Umbilical cord (tissue), 2 donors: ENCODE data around the gene RASSF8. TPM values are rescaled to one million over a fixed set of nuclear protein-coding genes. Genes with fewer than 3 reads are reported as not detected.
"Not testable (repeated sequence)": the region's sequence is repeated elsewhere in the genome, so short reads cannot be mapped to it uniquely, and the experiment has no call there.

Experiments
- DNase-seq: peaks from one replicate; pipeline ENCODE4 v3.0.0-alpha.2; 2015; ENCODE audit warnings: low spot score
- total RNA-seq: library from RNA; depleted of rRNA; stranded (reverse); fragments of >200 nt; gene quantifications from one replicate; pipeline ENCODE4 v1.2.3, GENCODE V29; 2014; ENCODE audit warnings: low replicate concordance; ENCODE audit not compliant: insufficient read depth

RASSF8 gene
- total RNA-seq, 1 donor from 2014 or later, result 91.2 TPM

DNA sequence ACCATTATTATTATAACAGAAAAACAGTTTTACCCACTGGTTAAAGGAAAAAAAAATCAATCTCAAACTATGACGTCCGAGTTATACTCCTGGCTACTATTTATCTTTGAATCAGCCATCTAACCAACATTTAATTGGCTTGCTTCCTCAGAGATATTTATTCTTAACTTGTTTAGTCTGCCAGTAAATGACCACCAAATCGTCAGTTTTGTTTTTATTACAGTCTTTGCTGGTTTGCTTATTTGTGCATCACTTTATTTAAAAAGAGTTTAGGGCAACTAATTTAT lies 71.2 kb downstream of the RASSF8 start:
- DNase-seq, result no peak

DNA sequence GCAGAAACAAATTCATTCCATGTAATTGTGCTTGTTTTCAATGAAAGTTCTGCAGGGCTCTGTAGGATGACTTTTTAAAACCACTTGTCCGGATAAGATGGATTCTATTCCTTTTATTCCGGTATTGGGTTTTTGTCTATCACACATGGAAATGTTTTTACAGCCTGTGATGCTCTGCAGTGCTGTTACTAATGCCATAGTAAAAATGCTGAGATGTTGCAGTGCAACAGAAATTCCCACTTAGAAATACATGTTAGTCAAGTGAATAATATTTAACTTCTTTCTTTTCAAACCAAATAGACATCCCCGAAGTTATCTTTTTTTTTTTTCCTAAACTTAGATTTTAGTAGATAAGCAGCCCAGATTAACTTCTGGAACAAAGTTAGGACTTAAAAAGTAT lies 71.9 kb downstream of the RASSF8 start:
- DNase-seq, result peak; percentile 21

DNA sequence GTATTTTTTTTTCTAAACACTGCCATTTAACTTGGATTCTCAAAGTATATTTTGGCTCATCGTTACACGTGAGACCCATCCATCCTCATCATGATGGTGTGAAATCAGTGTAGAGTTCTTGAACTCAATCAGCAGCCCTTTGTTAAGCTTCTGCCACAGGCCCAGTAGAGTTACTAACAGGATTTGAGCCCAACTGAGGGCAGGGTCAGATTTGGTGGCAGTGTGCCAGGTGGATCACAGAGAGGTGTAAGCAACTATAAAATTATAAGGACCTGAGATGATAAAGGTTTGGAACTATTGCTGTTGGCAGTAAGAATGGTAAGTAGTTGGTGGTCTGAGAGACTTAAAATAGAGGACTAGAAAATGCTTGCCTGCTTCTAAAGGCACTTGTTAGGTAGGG lies 72.8 kb downstream of the RASSF8 start:
- no peak for DNase-seq

DNA sequence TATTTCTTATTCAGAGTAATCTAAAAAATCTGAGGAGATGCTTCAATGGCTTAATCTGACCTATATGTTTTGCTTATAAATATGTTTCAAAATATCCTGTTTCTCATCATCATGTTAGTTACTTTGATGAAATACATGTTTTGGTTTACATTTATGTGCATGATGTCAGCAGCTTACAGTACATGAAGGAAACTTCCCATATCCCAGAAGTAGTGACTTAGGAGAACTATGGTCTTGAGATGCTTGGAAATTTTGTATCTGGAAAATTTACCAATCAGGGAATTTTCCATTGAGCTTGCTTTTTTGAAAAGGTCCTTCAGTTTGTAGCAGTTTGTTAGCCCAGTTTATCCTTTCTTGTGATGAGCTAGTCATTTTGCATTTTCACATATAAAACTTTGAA lies 73.3 kb downstream of the RASSF8 start:
- no peak for DNase-seq

DNA sequence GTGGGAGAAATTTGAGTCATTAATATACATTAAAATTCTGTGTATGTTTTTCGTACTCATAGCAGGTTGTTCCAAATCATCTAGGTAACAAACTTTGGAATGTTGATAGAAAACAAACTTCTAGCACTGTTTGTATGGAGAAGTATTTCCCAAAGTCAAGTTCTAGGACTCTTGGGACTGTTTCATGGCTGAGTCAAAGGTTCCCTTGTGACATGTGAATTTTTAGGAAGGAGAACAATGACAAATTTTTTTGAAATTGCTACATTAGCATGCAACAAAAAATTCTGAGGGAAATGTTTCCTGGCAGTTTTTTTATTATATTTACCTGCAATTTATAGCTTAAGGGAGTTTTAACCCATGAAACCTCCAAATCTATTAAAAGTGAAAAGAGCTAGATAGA lies 73.8 kb downstream of the RASSF8 start:
- DNase-seq, result no peak

DNA sequence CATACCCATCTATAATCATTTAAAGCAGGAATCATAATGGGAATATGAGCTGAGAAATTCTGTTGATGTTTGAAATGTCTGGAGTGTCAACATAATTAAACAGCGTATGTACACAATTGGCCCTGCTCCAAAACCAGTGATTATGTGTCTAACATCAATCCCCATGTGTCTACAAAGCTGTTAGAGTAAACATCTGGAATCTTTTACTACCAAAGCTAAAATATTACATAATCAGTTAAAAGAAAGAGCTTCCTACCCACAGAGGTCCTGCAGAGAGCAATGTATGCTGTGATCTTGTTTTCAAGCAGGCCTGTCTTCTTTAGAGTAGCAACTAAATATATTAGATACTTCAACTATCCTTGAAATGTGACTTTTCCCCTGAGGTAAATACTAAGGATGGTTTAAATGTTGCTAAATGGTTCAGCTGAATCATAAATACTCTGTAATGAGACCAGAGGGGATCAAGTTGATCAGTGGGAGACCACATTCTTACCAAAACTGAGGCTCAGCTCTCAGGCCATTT lies 74.3 kb downstream of the RASSF8 start:
- DNase-seq, result peak; percentile 18

DNA sequence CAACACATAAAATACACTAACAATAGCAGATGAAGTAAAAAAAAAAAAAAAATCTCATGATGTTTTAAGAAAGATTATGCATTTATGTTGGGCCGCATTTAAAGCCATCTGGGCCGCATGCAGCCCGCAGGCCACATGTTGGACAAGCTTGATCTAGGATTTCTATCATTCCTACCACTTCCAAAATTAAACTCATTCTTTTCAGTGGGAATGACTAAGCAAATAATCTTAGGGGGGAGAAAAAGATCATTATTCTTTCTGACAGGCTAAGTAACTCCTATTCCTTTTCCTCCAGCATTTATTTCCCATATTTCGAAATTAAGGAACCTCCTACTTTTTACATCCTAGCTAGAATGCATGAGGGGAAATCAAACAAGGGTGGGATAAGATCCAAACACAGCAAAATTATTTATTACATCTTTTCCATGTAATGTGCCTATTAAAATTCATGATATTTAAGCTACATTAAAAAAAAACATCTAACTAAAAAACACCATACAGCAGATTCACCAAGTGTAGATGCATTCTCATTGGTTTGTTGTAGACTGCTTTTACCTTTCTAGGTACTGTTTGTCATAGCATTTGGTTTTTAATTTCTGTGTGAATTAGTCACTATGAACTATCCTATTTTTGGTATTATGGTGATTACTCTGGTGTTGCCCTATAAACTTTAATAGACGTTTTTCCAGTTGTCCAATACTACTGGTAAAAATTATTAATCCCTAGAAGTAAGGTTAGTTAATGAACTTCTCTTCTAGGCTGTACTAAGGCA lies 76.1 kb downstream of the RASSF8 start:
- DNase-seq, result no peak

DNA sequence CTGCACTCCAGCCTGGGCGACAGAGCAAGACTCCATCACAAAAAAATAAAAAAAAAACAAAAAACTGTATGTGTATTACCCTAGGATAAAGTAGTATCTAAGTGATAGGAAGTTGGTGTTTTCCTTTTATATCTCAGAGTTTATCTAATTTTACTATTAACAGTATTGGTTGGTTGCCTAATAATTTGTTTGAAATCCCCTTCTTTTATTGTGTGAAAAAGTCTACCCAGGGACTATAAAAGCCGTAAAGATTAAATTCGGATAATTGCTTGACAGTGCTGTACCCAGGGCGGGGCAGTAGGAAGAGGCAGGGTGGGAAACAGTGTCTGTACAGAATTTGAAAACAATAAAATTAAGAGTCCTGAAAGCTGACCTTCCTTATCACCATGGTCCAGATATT lies 78.4 kb downstream of the RASSF8 start:
- no peak for DNase-seq

DNA sequence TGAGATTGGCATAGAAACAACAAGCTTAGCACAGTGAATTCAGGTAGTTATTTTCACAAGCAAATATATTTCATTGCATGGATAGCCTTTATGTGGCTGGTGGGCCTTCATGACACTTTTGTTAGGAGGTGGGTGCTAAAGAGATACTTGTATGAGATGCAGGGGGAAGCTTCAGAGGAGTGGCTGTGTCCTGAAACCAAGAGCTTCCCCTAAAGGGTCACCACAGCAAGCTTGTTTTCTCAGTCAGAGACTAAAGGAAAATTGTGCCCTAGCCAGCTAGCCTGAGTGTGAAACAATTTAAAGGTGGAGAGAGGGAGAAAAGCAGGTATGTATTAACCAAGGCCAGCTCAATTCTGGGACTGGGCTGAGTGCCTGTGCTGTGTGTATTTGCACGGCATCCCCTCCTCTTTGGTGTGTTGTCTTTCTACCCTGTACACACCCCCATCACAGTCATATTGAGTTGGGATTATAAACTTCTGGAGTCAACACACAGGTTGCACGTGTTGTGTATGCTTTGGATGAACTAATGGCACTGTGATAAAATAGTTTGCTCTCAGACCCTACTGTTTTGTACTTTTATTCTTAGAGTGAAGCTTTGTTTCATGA lies 79.2 kb downstream of the RASSF8 start:
- DNase-seq, result no peak

DNA sequence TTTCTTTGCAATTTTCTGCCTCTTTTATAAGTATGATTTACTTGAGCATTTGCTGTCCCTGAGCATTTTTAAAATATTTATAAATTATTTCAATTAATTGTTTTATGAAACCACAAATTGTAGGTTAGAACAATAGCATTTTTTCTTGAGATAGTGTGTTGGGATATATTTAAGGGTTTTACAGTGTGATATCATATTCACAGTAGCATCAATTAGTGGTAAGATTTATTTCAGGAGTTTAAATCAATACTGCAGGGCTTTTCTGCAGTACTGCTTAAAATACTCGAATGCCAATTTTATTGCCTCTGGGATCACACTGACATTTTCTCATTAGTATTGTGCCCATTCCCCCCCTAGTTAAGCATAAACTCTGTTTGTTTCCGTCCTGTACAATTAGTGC lies 84.2 kb downstream of the RASSF8 start:
- DNase-seq, result no peak

DNA sequence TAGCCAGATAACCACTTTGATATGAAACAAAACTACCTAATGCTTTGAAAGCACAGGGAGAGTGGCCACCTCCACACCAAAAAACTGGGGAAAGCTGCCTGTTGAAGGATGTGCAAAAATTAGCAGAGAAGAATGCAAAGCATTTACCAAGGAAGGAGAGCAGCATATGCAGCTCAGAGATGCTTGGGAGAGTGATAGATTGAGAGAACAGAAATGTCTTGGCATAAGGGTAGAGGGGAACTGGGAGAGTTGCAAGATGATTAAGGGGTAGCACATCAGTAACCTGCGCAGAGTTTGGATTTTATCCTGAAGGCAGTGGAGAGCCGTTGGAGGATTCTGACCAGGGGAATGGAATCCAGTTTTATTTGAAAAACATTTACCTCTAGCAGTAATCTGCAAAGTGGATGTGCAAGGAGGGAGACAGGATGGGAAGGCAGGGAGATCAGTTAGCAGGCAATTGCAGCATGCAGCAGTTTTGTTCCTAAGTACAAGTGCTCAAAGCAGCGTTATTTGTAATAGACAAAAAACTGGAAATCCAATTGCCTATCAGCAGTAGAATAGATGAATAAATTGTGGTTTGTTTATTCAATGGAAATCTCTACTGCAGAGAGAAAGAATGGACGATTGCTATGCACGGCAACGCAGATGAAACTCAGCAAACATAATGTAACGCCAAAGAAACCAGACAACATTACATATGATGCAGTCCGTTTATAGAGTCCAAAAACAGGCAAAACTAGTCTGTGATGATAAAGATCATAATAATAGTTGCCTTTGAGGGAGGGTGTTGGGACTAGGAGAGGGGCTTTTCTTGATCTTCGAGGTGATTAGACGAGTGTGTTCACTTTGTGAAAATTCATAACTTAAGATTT lies 84.9 kb downstream of the RASSF8 start:
- DNase-seq, result peak; percentile 36

DNA sequence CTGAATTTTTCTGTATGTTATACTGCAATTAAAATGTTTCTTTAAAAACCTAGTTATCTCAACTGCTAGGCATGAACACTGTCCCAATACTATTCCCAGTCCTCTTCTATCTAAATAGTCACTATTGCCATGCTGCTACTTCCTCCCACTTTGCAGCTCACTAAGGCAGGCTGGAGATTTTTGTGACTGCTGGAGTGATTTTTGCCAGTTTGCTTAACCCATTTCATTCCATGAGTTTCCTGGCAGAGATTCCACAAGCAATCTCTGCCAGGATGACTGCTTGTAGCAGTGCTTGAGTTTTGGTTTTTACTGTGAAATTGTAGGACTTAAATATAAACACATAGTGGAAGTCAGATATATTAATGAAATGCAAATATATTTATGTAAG lies 85.5 kb downstream of the RASSF8 start:
- peak; percentile 54 for DNase-seq

DNA sequence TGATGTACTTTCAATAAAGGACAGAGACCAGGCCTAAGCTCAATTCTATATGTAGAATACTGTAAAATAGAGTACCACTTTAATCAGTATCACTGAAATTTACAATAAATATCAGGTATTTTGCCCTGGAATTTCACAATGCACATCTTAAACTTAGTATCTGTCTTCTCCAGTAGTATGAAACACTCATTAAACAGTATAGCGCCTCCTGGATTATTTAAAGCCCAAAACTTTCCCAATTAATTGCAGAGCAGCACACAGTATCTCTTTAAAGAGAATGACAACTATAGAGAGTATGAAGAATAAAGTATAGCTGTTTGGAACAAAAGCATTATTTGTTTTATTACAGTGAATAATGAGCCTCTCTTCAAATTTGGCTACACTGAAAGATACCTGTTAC lies 86.1 kb downstream of the RASSF8 start:
- DNase-seq, result no peak

DNA sequence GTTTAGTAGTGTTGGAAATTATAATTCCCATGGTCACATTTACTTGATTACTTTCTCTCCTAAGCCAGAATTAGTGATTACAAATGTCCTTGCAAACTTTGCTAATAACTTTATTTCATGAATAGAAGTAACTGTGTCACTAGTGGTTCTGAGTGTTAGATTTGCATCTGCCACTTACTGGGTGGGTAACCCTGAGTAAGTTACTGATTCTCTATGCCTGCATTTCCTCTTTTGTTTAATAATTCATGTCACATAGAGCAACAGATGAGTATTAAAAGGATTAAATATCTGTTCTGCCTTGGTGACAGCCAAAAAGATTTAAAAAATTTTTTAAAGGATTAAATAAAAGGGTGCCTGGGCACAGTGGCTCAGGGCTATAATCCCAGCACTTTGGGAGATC lies 87.7 kb downstream of the RASSF8 start:
- DNase-seq, result no peak

DNA sequence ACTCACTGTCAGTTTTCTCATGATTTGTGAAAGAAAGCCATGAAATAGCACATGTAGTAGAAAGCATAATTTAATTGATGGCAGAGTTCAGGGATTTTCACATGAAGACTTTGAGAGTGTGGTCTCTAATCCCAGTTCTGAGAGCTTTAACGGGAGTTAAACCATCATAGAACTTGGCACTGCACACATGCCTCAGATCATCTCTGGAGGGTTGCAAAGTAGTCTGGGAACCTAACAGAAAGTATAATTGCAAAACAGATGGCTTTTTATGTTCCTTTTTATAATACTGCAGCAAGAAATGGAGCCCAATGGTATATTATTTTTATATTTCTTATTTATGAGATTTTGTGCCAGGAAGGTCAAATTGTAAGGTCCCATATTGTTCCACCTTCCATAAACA lies 88.4 kb downstream of the RASSF8 start:
- peak; percentile 60 for DNase-seq

DNA sequence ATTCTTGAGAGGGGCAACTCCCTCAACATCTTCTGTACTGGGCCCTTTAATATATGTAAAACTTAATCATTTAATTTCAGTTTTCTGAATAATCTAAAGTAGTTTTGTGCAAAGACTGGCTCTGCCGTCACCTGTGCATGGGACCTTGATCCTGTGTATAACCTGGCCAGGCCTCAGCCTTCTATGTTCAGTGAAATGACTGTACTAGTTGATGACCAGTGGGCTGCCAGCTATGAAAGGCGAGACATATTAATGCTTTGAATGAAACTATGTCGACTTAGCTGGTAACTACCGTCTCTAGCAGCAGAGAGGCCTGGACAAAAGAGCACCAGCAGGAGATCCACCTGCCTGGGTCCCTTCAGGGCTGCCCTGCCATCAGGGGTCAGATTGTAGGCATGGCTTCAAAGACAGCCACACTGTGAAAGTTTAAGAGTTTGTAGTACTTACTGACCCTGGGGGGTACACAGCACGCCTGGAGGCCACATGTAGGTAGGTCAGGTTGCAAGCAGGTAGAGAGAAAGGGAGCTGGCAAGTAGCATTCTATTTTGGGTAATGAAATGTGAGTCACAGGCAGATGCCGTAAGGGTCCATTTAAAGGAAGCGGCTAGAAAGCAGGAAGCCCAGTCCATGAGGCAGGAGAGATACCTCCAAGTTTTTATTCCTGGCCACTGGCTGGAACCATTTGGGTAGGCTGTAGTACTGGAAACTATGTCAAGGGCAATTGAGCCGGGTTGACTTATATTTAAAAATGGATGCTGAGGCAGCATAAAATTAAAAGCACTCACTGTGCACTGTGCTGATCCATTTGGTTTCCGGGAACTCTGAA lies 89.1 kb downstream of the RASSF8 start:
- DNase-seq, result no peak

DNA sequence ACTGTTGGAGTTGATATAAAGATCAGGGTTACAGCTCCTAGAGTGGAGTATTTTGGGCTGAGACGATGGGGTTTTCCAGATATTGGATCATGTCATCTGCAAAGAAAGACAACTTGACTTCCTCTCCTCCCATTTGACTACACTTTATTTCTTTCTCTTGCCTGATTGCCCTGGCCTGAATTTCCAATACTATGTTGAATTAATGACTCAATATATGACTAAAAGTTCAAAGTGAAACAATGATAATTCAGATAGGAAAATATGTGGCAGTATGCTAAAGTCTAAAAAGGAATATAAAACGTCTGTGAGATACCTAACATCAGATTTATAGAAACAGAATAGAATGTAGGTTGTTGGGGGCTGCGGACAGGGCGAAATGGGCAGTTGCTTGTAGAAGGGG lies 94.2 kb downstream of the RASSF8 start:
- no peak for DNase-seq

DNA sequence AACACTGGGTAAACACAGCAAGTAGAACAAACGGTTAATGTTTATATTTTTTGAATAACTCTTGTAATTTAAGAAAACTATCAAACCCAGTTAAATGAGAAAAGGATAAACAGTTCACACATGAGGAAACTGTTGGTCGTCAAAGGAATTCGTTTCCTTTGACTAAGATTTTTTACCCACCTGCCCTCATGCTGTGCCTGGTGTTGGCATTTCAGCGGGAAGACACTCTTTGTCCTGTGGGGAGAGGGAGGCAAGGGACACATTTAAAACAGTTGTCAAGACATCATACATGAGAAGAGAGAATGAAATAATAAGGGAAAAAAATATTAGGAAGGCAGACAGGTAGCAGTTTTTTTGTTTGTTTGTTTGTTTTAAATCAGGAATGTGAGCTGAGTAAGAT lies 95.9 kb downstream of the RASSF8 start:
- no peak for DNase-seq

DNA sequence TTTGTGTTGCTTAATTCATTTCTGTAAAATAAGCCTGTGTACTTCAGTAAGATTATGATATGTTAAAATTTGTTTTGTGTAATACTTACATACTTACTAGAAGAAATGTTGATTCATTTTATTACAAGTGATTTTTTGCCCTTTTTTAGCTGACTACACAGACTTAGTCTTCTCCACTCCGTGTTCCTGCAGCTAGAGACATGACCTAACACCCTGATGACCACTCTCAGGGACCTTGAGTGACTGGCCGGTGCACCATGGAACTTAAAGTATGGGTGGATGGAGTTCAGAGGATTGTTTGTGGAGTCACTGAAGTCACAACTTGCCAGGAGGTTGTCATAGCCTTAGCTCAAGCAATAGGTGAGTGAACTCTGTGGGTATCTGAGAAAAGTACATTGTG lies 96.6 kb downstream of the RASSF8 start:
- DNase-seq, result no peak

DNA sequence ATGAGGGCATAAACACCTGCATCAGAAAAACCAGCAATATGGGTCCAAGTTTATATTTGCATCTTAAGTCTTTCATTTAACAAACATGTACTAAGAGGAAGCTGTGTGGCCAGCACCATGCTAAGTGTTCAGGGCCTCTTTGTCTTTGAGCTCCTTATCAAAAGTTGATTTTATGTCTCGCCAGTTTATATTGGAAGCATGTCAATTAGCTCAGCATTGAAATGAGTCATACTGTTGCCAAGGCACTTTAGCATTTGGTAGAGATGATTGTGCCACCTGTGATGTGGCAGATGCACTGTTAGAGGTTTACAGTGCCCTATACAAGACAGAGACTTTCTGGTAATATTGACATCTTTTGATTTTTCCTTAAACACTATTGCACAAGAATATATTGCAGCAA lies 97.9 kb downstream of the RASSF8 start:
- DNase-seq, result no peak

DNA sequence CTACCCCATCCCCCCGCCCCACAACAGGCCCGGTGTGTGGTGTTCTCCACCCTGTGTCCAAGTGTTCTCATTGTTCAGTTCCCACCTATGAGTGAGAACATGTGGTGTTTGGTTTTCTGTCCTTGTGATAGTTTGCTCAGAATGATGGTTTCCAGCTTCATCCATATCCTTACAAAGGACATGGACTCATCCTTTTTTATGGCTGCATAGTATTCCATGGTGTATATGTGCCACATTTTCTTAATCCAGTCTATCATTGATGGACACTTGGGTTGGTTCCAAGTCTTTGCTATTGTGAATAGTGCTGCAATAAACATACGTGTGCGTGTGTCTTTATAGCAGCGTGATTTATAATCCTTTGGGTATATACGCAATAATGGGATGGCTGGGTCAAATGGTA lies 98.8 kb downstream of the RASSF8 start:
- not testable (repeated sequence) for DNase-seq

DNA sequence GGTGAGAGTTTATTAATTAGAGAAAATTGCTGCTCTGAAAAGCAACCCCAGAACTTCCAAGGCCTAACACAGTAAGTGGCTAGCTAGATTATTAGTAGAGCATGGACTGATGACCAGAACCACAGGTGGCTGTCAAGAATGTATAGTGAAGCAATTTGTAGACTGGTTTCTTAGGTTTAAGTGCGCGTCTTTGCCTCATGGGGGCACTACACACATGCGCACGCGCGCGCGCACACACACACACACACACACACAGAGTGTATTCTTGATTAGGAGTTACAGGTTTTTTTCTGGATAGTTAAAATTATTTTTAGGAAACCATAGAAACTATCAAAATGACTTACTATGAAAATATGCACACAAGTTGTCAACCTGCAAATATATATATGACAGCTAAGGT lies 99.8 kb downstream of the RASSF8 start:
- no peak for DNase-seq
